Panc1 (cell line): ENCODE results near the gene PRPF31. TPM values are rescaled to one million over a fixed set of nuclear protein-coding genes. Genes with fewer than 3 reads are reported as not detected.

Source experiments
- ATAC-seq: fragments of 200-7000 bp; cut with Tn5 transposase; 2 replicates; pipeline ENCODE4 v1.9.1; 2020; ENCODE audit warnings: mild to moderate bottlenecking, moderate library complexity
- BruUV-seq: library from RNA; stranded (reverse); fragments of 400-500 nt; replicated peaks from 2 replicates; lab custom pipeline; 2021; lab: Mats Ljungman, UMichigan
- CTCF ChIA-PET: fragments of 300-600 bp; sonication (Branson Sonifier 250); formaldehyde crosslinking; loops from one replicate; lab custom pipeline; 2022; ENCODE audit warnings: antibody characterized with exemption; lab: Charles Lee
- POLR2A ChIA-PET: fragments of 300-600 bp; sonication (Branson Sonifier 250); formaldehyde crosslinking; loops from one replicate; lab custom pipeline; 2022; ENCODE audit warnings: antibody characterized with exemption; lab: Charles Lee
- DNase-seq: peaks from one replicate; pipeline ENCODE4 v3.0.0-alpha.2; 2010; ENCODE audit warnings: low read depth, low spot score
- H3K27ac ChIP-seq: 2 replicates; pipeline ENCODE4 v1.5.1; 2011; ENCODE audit warnings: mild to moderate bottlenecking, low read length, inconsistent platforms
- H3K27me3 ChIP-seq: fragments of 200-500 bp; sonication (Bioruptor generic); 2 replicates; pipeline ENCODE4 v1.6.0; 2014; ENCODE audit warnings: low read length, inconsistent platforms; ENCODE audit not compliant: control insufficient read depth, insufficient read depth
- H3K36me3 ChIP-seq: fragments of 200-500 bp; sonication (Bioruptor generic); 2 replicates; pipeline ENCODE4 v1.5.1; 2014; ENCODE audit warnings: inconsistent platforms, mild to moderate bottlenecking, low read length, moderate library complexity; ENCODE audit not compliant: control insufficient read depth, insufficient read depth
- H3K4me1 ChIP-seq: 2 replicates; pipeline ENCODE4 v1.5.1; 2011; ENCODE audit warnings: inconsistent platforms, mild to moderate bottlenecking, low read length, moderate library complexity; ENCODE audit not compliant: control insufficient read depth, insufficient read depth
- H3K4me3 ChIP-seq, 2 experiments: 2 replicates each; pipeline ENCODE4 v1.5.1; 2011 to 2012; ENCODE audit warnings: low read depth in 2 of 2, low read length in 2 of 2, mild to moderate bottlenecking in 2 of 2, inconsistent platforms in 1 of 2, moderate library complexity in 1 of 2
- H3K9me3 ChIP-seq: fragments of 200-500 bp; sonication (Bioruptor generic); 2 replicates; pipeline ENCODE4 v1.5.1; 2014; ENCODE audit warnings: low read depth, mild to moderate bottlenecking, inconsistent platforms, low read length, moderate library complexity; ENCODE audit not compliant: control insufficient read depth, insufficient read depth
- CTCF ChIP-seq: fragments of 450-650 bp; IDR thresholded peaks from 2 replicates; pipeline ENCODE4 v1.5.1; 2017; ENCODE audit warnings: mild to moderate bottlenecking
- POLR2AphosphoS5 ChIP-seq: IDR thresholded peaks from 2 replicates; pipeline ENCODE4 v1.6.1; 2012; ENCODE audit warnings: mild to moderate bottlenecking, low read depth, low read length, moderate library complexity
- REST ChIP-seq, 2 experiments: IDR thresholded peaks; 2 replicates each; pipeline ENCODE4 v1.6.1; 2011 to 2012; ENCODE audit warnings: low read depth in 2 of 2, control low read depth in 1 of 2, low read length in 1 of 2, mild to moderate bottlenecking in 1 of 2, moderate library complexity in 1 of 2; ENCODE audit not compliant: insufficient read depth in 1 of 2
- SIN3A ChIP-seq: IDR thresholded peaks from 2 replicates; pipeline ENCODE4 v1.6.1; 2012; ENCODE audit warnings: low read depth, mild to moderate bottlenecking, low read length, moderate library complexity, borderline replicate concordance; ENCODE audit not compliant: insufficient read depth
- TCF7L2 ChIP-seq: IDR thresholded peaks from 2 replicates; pipeline ENCODE4 v1.6.1; 2011; ENCODE audit warnings: mild to moderate bottlenecking, low read depth, low read length, inconsistent platforms
- in situ Hi-C: cut with HindIII; loops from 2 replicates; pipeline ENCODE4 v1.10.0; 2016; ENCODE audit warnings: low sequenced_read_pairs, low pct_unique_long_range_greater_than_20kb
- intact Hi-C: fragments of 100-400 bp; cut with micrococcal nuclease; formaldehyde crosslinking; loops from one replicate; pipeline ENCODE4 v1.10.0; 2022; ENCODE audit not compliant: unreplicated experiment
- total RNA-seq: library from RNA; stranded (reverse); gene quantifications from one replicate; pipeline ENCODE4 v1.2.1, GENCODE V29; 2021; ENCODE audit not compliant: unreplicated experiment

PRPF31 gene
- total RNA-seq, 1 experiment from 2014 or later, result 117 TPM

GRCh38 chr19:54156953-54157352 lies 41.4 kb downstream of the PRPF31 start:
- intact Hi-C loops, result no loop called here

GRCh38 chr19:54158812-54159351 lies 43.3 kb downstream of the PRPF31 start:
- Histone ChIP-seq H3K4me3 (peak overlapping the region; percentile 84 to 97), H3K36me3 (peaks cover 5% of the 10 kb centered on the region), H3K9me3 (no peaks in the 10 kb centered on the region), H3K27ac (peak overlapping the region; percentile 99), H3K4me1 (peaks cover 34% of the 10 kb centered on the region), H3K27me3 (no peaks in the 10 kb centered on the region)
- BruUV-seq, result TSS peak; percentile 87
- no peak for DNase-seq
- in situ Hi-C loops, result no loop called here
- ChIA-PET CTCF (no interaction called here), POLR2A (interaction anchor here (1.5 kb wide), 1 partner anchor 22 kb away, joined by 4 read pairs; the partner anchor contains the start of gene CNOT3)
- no peak for ATAC-seq
- intact Hi-C loops, result no loop called here
- no peak for TF ChIP-seq TCF7L2
- TF ChIP-seq REST (IDR thresholded peaks at IDR 0.05; ENCODE audit: insufficient read depth in 1 of 2, low read depth in 2 of 2, low read length in 1 of 2), result no peak
- no peak; the same call in 1 of the 2 replicates for TF ChIP-seq SIN3A
- no peak for TF ChIP-seq CTCF
- TF ChIP-seq POLR2AphosphoS5, result no peak

More at GRCh38 chr19:54156953-54157352, 41.4 kb downstream of the PRPF31 start:
- in situ Hi-C loops, result no loop called here
- H3K9me3 ChIP-seq, result no peaks in the 10 kb centered on the region
- H3K27me3 ChIP-seq, result no peaks in the 10 kb centered on the region
- H3K36me3 ChIP-seq, result peaks cover 12% of the 10 kb centered on the region
- no peak overlapping the region for H3K27ac ChIP-seq
- TF ChIP-seq TCF7L2 (no peak), CTCF (no peak), REST (IDR thresholded peaks at IDR 0.05; ENCODE audit: insufficient read depth in 1 of 2, low read depth in 2 of 2, low read length in 1 of 2) (no peak)
- H3K4me3 ChIP-seq, result no peak overlapping the region
- CTCF ChIA-PET, result interaction anchor here (0.5 to 0.6 kb wide), 3 partner anchors 20 to 295 kb away, joined by 4 to 5 read pairs (median 4); partner anchors contain the start of gene CNOT3
- no peak for ATAC-seq
- POLR2A ChIA-PET, result interaction anchor here (1.1 kb wide), 1 partner anchor 20 kb away, joined by 3 read pairs; the partner anchor contains the start of gene CNOT3
- no peak for DNase-seq
- no TSS peak for BruUV-seq
- peaks cover 37% of the 10 kb centered on the region for H3K4me1 ChIP-seq
